Smooth muscle cell (in vitro differentiated cells): ENCODE measurements around the gene NLGN2. TPM values are rescaled to one million over a fixed set of nuclear protein-coding genes. Genes with fewer than 3 reads are reported as not detected.

Experiments used
- DNase-seq: peaks from one replicate; lab custom pipeline; 2025; ENCODE audit not compliant: unreplicated experiment; lab: John Stamatoyannopoulos, UW
- H2AFZ ChIP-seq: fragments of 200-600 bp; sonication (generic); 2 replicates; pipeline ENCODE4 v1.6.0; 2016; ENCODE audit warnings: antibody characterized with exemption, low read depth, mild to moderate bottlenecking
- H3F3A ChIP-seq: fragments of 200-600 bp; sonication (generic); 2 replicates; pipeline ENCODE4 v1.6.0; 2017; ENCODE audit warnings: antibody characterized with exemption, low read depth
- H3K27ac ChIP-seq: fragments of 200-600 bp; sonication (generic); 2 replicates; pipeline ENCODE4 v1.5.1; 2016; ENCODE audit warnings: low read depth, mild to moderate bottlenecking
- H3K27me3 ChIP-seq: fragments of 200-600 bp; sonication (generic); 2 replicates; pipeline ENCODE4 v1.6.1; 2016; ENCODE audit warnings: low read depth, mild to moderate bottlenecking
- H3K36me3 ChIP-seq: fragments of 200-600 bp; sonication (generic); 2 replicates; pipeline ENCODE4 v1.5.1; 2016; ENCODE audit warnings: low read depth
- H3K4me1 ChIP-seq: fragments of 200-600 bp; sonication (generic); 2 replicates; pipeline ENCODE4 v1.5.1; 2016; ENCODE audit warnings: low read depth
- H3K4me2 ChIP-seq: fragments of 200-600 bp; sonication (generic); 2 replicates; pipeline ENCODE4 v1.6.0; 2016; ENCODE audit warnings: mild to moderate bottlenecking
- H3K4me3 ChIP-seq: fragments of 200-600 bp; sonication (generic); 2 replicates; pipeline ENCODE4 v1.5.1; 2016; ENCODE audit warnings: mild to moderate bottlenecking
- H3K79me2 ChIP-seq: fragments of 200-600 bp; sonication (generic); 2 replicates; pipeline ENCODE4 v1.6.0; 2016; ENCODE audit warnings: low read depth, mild to moderate bottlenecking
- H3K9ac ChIP-seq: fragments of 200-600 bp; sonication (generic); 2 replicates; pipeline ENCODE4 v1.6.0; 2016; ENCODE audit warnings: low read depth
- H3K9me3 ChIP-seq: fragments of 200-600 bp; sonication (generic); replicated peaks from 2 replicates; pipeline ENCODE4 v1.5.1; 2016; ENCODE audit warnings: low read depth
- H4K20me1 ChIP-seq: fragments of 200-600 bp; sonication (generic); 2 replicates; pipeline ENCODE4 v1.6.0; 2016; ENCODE audit warnings: low read depth
- WGBS: methylation state at CpG from one replicate; pipeline ENCODE4 v1.1.7; 2016; ENCODE audit warnings: low lambda C conversion rate; 5-methylcytosine and 5-hydroxymethylcytosine counted together
- polyA plus RNA-seq: library from polyadenylated mRNA; unstranded; fragments of >200 nt; fragmentation: Nextera tagmentation; extraction: Ambion mirVana; gene quantifications from 2 replicates; pipeline ENCODE4 v1.2.1, GENCODE V29; 2016
- total RNA-seq: library from RNA; depleted of rRNA; stranded (reverse); fragments of >200 nt; gene quantifications from 2 replicates; pipeline ENCODE4 v1.2.3, GENCODE V29; 2014
- TF ChIP-seq, protein P1 (sequence below): fragments of 200-600 bp; sonication (generic); IDR thresholded peaks from 2 replicates; pipeline ENCODE4 v1.5.1; 2017; ENCODE audit warnings: borderline replicate concordance, mild to moderate bottlenecking, antibody characterized with exemption; ENCODE audit not compliant: insufficient read depth, poor library complexity, severe bottlenecking

Gene NLGN2
- total and polyA plus RNA-seq, 2 experiments from 2014 or later = 10.8 to 20.9 TPM

DNA sequence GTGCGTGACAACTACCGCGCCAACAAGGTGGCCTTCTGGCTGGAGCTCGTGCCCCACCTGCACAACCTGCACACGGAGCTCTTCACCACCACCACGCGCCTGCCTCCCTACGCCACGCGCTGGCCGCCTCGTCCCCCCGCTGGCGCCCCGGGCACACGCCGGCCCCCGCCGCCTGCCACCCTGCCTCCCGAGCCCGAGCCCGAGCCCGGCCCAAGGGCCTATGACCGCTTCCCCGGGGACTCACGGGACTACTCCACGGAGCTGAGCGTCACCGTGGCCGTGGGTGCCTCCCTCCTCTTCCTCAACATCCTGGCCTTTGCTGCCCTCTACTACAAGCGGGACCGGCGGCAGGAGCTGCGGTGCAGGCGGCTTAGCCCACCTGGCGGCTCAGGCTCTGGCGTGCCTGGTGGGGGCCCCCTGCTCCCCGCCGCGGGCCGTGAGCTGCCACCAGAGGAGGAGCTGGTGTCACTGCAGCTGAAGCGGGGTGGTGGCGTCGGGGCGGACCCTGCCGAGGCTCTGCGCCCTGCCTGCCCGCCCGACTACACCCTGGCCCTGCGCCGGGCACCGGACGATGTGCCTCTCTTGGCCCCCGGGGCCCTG lies 9.5 kb downstream of the NLGN2 start:
- Histone ChIP-seq H3K4me2 (no peak overlapping the region), H4K20me1 (peaks cover 5% of the 10 kb centered on the region), H3K4me1 (no peaks in the 10 kb centered on the region), H3F3A (no peaks in the 10 kb centered on the region), H3K79me2 (no peaks in the 10 kb centered on the region), H2AFZ (no peak overlapping the region), H3K27me3 (no peaks in the 10 kb centered on the region), H3K9ac (no peak overlapping the region), H3K4me3 (no peak overlapping the region), H3K27ac (no peak overlapping the region), H3K36me3 (no peaks in the 10 kb centered on the region), H3K9me3 (no peaks in the 10 kb centered on the region)
- DNase-seq = no peak
- TF ChIP-seq, protein P1, sequence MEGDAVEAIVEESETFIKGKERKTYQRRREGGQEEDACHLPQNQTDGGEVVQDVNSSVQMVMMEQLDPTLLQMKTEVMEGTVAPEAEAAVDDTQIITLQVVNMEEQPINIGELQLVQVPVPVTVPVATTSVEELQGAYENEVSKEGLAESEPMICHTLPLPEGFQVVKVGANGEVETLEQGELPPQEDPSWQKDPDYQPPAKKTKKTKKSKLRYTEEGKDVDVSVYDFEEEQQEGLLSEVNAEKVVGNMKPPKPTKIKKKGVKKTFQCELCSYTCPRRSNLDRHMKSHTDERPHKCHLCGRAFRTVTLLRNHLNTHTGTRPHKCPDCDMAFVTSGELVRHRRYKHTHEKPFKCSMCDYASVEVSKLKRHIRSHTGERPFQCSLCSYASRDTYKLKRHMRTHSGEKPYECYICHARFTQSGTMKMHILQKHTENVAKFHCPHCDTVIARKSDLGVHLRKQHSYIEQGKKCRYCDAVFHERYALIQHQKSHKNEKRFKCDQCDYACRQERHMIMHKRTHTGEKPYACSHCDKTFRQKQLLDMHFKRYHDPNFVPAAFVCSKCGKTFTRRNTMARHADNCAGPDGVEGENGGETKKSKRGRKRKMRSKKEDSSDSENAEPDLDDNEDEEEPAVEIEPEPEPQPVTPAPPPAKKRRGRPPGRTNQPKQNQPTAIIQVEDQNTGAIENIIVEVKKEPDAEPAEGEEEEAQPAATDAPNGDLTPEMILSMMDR = no peak
- WGBS = 97% methylated on average over 40 of the region's 54 CpGs

DNA sequence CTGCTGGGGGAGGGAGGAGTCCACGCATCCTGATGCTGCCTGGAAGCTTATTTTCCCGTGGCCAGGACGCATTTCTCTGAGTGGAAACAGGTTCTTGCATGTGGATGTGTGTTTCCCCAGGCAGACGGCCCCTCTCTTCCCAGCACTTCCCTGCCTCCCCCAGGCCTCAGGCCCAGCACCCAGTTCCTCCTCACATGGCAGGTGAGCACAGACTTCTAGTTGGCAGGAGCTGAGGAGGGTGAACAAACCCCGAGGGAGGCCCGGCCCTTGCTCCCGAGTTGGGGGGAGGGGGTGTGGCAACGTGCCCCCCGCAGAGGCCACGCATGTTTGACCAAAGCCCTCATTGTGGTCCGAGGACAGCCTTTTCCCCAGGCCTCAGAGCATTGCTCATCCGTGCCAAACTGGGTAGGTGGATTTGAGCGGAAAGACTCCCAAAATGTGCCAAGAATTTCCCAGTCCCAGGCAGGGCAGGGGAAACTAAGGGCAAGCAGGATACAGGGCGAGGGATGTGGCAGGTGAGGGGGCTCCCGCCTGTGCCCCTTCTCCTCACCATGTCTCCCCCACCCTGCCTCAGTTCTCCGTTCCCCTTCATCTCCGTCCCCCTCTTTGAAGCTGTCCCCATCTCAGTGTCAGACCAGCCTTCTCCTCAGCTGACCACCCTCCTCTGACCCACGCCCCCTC lies 11.0 kb downstream of the NLGN2 start:
- DNase-seq = no peak
- TF ChIP-seq, protein P1 = no peak
- Histone ChIP-seq H3F3A (no peaks in the 10 kb centered on the region), H4K20me1 (peaks cover 5% of the 10 kb centered on the region), H3K4me2 (no peak overlapping the region), H3K4me1 (no peaks in the 10 kb centered on the region), H3K79me2 (no peaks in the 10 kb centered on the region), H2AFZ (no peak overlapping the region), H3K9ac (no peak overlapping the region), H3K27me3 (no peaks in the 10 kb centered on the region), H3K27ac (no peak overlapping the region), H3K4me3 (no peak overlapping the region), H3K36me3 (no peaks in the 10 kb centered on the region), H3K9me3 (no peaks in the 10 kb centered on the region)
- 85% methylated on average over 18 of the region's 18 CpGs for WGBS

DNA sequence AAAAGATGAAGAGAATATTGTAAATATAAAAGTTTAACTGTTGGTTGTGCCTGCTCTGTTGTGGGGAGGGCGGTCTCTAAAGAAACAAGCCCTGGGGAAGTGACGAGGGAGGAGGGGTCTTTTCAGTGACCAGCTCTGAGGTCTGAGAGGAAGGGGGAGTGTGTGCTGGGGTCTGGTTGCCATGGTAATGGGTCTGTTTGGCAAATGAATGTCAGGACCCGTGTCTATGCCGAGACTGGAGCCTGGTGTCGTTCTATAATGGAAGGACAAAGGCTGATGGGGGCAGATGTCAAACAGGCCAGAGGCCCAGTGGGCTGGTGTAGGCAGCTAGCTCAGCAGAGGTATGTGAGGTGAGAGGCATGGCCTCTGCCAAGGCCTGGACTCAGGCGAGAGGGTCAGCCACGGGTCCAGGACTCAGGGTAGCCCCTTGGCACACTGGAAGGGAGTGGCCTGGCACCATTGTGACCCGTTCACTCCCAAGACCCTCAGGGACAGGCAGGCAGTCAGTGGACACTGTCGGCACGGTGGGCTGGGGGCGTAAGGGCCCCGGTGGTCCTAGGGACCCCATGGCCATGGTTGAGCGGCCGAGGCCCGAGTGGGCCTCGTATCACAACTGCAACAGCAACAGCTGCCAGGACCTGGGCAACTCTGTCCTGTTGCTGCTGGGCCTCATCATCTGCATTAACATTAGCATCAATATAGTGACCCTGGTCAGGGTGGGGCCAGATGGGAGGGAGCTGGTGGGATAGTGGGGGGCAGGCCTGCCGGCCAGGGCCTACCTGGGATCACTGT lies 12.4 kb downstream of the NLGN2 start, which contains the start of gene SPEM1:
Gene SPEM1 (plus strand): TSS at position 506 of the 792 bp plus-strand sequence. CDS start 61 bp downstream, at position 567.
- whole genome bisulfite sequencing = 94% methylated on average over 17 of the region's 17 CpGs
- H3K4me2 ChIP-seq = no peak within 1 kb of the TSS
- H3K27me3 ChIP-seq = no peaks in the 10 kb centered on the region
- no peaks in the 10 kb centered on the region for H3K79me2 ChIP-seq
- H3K4me1 ChIP-seq = no peaks in the 10 kb centered on the region
- peaks cover 5% of the 10 kb centered on the region for H4K20me1 ChIP-seq
- no peaks in the 10 kb centered on the region for H3K36me3 ChIP-seq
- TF ChIP-seq, protein P1 = no peak
- no peak within 1 kb of the TSS for H2AFZ ChIP-seq
- H3K9me3 ChIP-seq = no peaks in the 10 kb centered on the region
- H3K9ac ChIP-seq = no peak within 1 kb of the TSS
- no peak within 1 kb of the TSS for H3K4me3 ChIP-seq
- DNase-seq = no peak
- H3F3A ChIP-seq = no peaks in the 10 kb centered on the region
- no peak within 1 kb of the TSS for H3K27ac ChIP-seq
